BLaER1 treated with 17β-estradiol and CSF1 and Interleukin-3, amounts not matched to agents 10 nM and 100 nM (cell line): ENCODE data around the gene ZNF511.
A peak's percentile ranks its signal among the peaks of the same experiment; 100 is the strongest.

ENCODE experiments used
- H3K27ac ChIP-seq, 11 experiments: shearing (Covaris generic); formaldehyde crosslinking; 2 replicates each; pipeline ENCODE4 v1.8.1; 2022
- H3K27me3 ChIP-seq, 11 experiments: shearing (Covaris generic); formaldehyde crosslinking; 2 replicates each; pipeline ENCODE4 v1.8.1; 2022
- H3K36me3 ChIP-seq, 11 experiments: shearing (Covaris generic); formaldehyde crosslinking; 2 replicates each; pipeline ENCODE4 v1.8.1; 2022
- H3K4me1 ChIP-seq, 10 experiments: shearing (Covaris generic); formaldehyde crosslinking; 2 replicates each; pipeline ENCODE4 v1.8.1; 2022
- H3K4me2 ChIP-seq, 11 experiments: shearing (Covaris generic); formaldehyde crosslinking; 2 replicates each; pipeline ENCODE4 v1.8.1; 2022
- H3K4me3 ChIP-seq, 10 experiments: shearing (Covaris generic); formaldehyde crosslinking; 2 replicates each; pipeline ENCODE4 v1.8.1; 2022
- H3K9ac ChIP-seq, 11 experiments: shearing (Covaris generic); formaldehyde crosslinking; 2 replicates each; pipeline ENCODE4 v1.8.1; 2022
- H3K9me3 ChIP-seq, 11 experiments: shearing (Covaris generic); formaldehyde crosslinking; replicated peaks in 1 of 11; 2 replicates each; pipeline ENCODE4 v1.8.1; 2022
- H4K20me1 ChIP-seq, 11 experiments: shearing (Covaris generic); formaldehyde crosslinking; 2 replicates each; pipeline ENCODE4 v1.8.1; 2022
- Cebpa-rat ChIP-seq, 11 experiments: shearing (Covaris generic); IDR thresholded peaks; 2 replicates each; pipeline ENCODE4 v1.8.1; 2022

ZNF511 gene

GRCh38 chr10:133324198-133324792 lies 15.6 kb downstream of the ZNF511 start:
- peaks cover 47 to 50% (median 50%) of the 10 kb centered on the region in 11 experiments for H3K27me3 ChIP-seq

GRCh38 chr10:133324857-133325260 lies 16.1 kb downstream of the ZNF511 start:
- Histone ChIP-seq H3K36me3 (no peaks in the 10 kb centered on the region), H3K9me3 (peaks cover 7 to 13% (median 10%) of the 10 kb centered on the region in 11 experiments), H3K4me3 (no peak overlapping the region), H3K4me1 (peaks cover 8 to 27% (median 21%) of the 10 kb centered on the region in 10 experiments; a peak in 16 of 20 replicates), H3K4me2 (peak overlapping the region in 9 of 11 experiments; percentile 3 to 60 (median 47); a peak in 13 of 22 replicates), H3K9ac (no peak overlapping the region), H3K27ac (no peak overlapping the region), H4K20me1 (peaks cover 0 to 40% (median 10%) of the 10 kb centered on the region in 11 experiments; a peak in 11 of 22 replicates), H3K27me3 (peaks cover 49 to 53% (median 51%) of the 10 kb centered on the region in 11 experiments)
- no peak for TF ChIP-seq Cebpa-rat (IDR thresholded peaks at IDR 0.05)

More at GRCh38 chr10:133324198-133324792, 15.6 kb downstream of the ZNF511 start:
- Histone ChIP-seq H3K27ac (no peak overlapping the region), H3K36me3 (no peaks in the 10 kb centered on the region), H3K9me3 (peaks cover 7 to 13% (median 10%) of the 10 kb centered on the region in 11 experiments), H3K4me1 (peaks cover 8 to 26% (median 19%) of the 10 kb centered on the region in 10 experiments; a peak in 16 of 20 replicates), H3K4me3 (no peak overlapping the region), H3K9ac (no peak overlapping the region), H3K4me2 (peak overlapping the region in 1 of 11 experiments; percentile 34; a peak in 2 of 22 replicates), H4K20me1 (peaks cover 0 to 40% (median 8%) of the 10 kb centered on the region in 11 experiments; a peak in 11 of 22 replicates)
- no peak for TF ChIP-seq Cebpa-rat (IDR thresholded peaks at IDR 0.05)

- H3K4me2 ChIP-seq = peak overlapping the region in 8 of 11 experiments; percentile 12 to 60 (median 48); a peak in 11 of 22 replicates
- H3K9ac ChIP-seq = no peak overlapping the region
- no peak for TF ChIP-seq Cebpa-rat (IDR thresholded peaks at IDR 0.05)
These were observed 16.9 kb downstream of the ZNF511 start for GRCh38 chr10:133325440-133326222.

DNA sequence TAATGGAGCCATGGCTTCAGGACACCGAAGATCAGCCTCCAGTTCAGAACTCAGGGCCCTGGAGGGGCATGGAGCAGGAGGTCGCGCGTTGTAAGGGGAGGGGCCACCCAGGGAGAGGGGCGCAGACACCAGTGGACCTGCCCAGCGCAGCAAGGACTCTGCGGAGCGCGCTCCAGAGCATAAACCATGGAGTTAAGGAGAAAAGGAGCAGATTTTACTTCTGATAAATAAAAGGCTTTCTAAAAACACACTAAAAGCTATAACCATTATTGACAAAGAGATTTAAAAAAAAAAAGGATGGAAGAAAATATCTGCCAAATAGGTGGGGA lies 17.5 kb downstream of the ZNF511 start:
- Histone ChIP-seq H3K4me1 (peaks cover 8 to 30% (median 23%) of the 10 kb centered on the region in 10 experiments; a peak in 16 of 20 replicates), H3K27me3 (peaks cover 49 to 61% (median 54%) of the 10 kb centered on the region in 11 experiments), H3K4me2 (no peak overlapping the region), H3K9ac (no peak overlapping the region), H3K4me3 (no peak overlapping the region), H3K9me3 (peaks cover 0 to 4% (median 3%) of the 10 kb centered on the region in 11 experiments; a peak in 18 of 22 replicates), H3K36me3 (no peaks in the 10 kb centered on the region), H4K20me1 (peaks cover 0 to 40% (median 10%) of the 10 kb centered on the region in 11 experiments; a peak in 11 of 22 replicates), H3K27ac (no peak overlapping the region)
- no peak for TF ChIP-seq Cebpa-rat (IDR thresholded peaks at IDR 0.05)

More at GRCh38 chr10:133325440-133326222, 16.9 kb downstream of the ZNF511 start:
- Histone ChIP-seq H3K4me1 (peaks cover 8 to 30% (median 23%) of the 10 kb centered on the region in 10 experiments; a peak in 16 of 20 replicates), H3K9me3 (peaks cover 5 to 10% (median 8%) of the 10 kb centered on the region in 11 experiments), H3K4me3 (no peak overlapping the region), H3K36me3 (no peaks in the 10 kb centered on the region), H3K27ac (no peak overlapping the region), H3K27me3 (peaks cover 49 to 56% (median 51%) of the 10 kb centered on the region in 11 experiments), H4K20me1 (peaks cover 0 to 40% (median 10%) of the 10 kb centered on the region in 11 experiments; a peak in 11 of 22 replicates)

- TF ChIP-seq Cebpa-rat (IDR thresholded peaks at IDR 0.05) = no peak
- Histone ChIP-seq H3K4me2 (peak overlapping the region in 6 of 11 experiments; percentile 8 to 38 (median 18); a peak in 5 of 22 replicates), H4K20me1 (peaks cover 0 to 40% (median 10%) of the 10 kb centered on the region in 11 experiments; a peak in 11 of 22 replicates), H3K9me3 (no peaks in the 10 kb centered on the region), H3K36me3 (no peaks in the 10 kb centered on the region), H3K4me3 (no peak overlapping the region), H3K4me1 (peaks cover 8 to 30% (median 23%) of the 10 kb centered on the region in 10 experiments; a peak in 16 of 20 replicates), H3K9ac (0 out of 22 replicates have a peak overlapping the region, but pooled peaks of 1 of the 11 experiments have one; percentile 23), H3K27me3 (peaks cover 49 to 69% (median 59%) of the 10 kb centered on the region in 11 experiments), H3K27ac (no peak overlapping the region)
These were observed 18.3 kb downstream of the ZNF511 start for GRCh38 chr10:133326745-133327650.

- Histone ChIP-seq H3K36me3 (no peaks in the 10 kb centered on the region), H3K27ac (no peak overlapping the region), H3K4me2 (0 out of 22 replicates have a peak overlapping the region, but pooled peaks of 2 of the 11 experiments have one; percentile 36 to 38), H3K9me3 (no peaks in the 10 kb centered on the region), H3K4me1 (peaks cover 8 to 29% (median 23%) of the 10 kb centered on the region in 10 experiments; a peak in 16 of 20 replicates), H3K9ac (0 out of 22 replicates have a peak overlapping the region, but pooled peaks of 1 of the 11 experiments have one; percentile 23), H3K27me3 (peaks cover 53 to 77% (median 67%) of the 10 kb centered on the region in 11 experiments), H3K4me3 (no peak overlapping the region), H4K20me1 (peaks cover 0 to 40% (median 10%) of the 10 kb centered on the region in 11 experiments; a peak in 11 of 22 replicates)
- no peak for TF ChIP-seq Cebpa-rat (IDR thresholded peaks at IDR 0.05)
These were observed 19.1 kb downstream of the ZNF511 start for GRCh38 chr10:133327651-133328357.

GRCh38 chr10:133328358-133329343 lies 19.9 kb downstream of the ZNF511 start:
- Histone ChIP-seq H3K9ac (no peak overlapping the region), H3K4me2 (no peak overlapping the region), H4K20me1 (peaks cover 0 to 40% (median 10%) of the 10 kb centered on the region in 11 experiments; a peak in 11 of 22 replicates), H3K27me3 (peaks cover 56 to 85% (median 73%) of the 10 kb centered on the region in 11 experiments), H3K9me3 (no peaks in the 10 kb centered on the region), H3K4me3 (no peak overlapping the region), H3K4me1 (peaks cover 8 to 26% (median 23%) of the 10 kb centered on the region in 10 experiments; a peak in 15 of 20 replicates), H3K36me3 (no peaks in the 10 kb centered on the region), H3K27ac (no peak overlapping the region)
- no peak for TF ChIP-seq Cebpa-rat (IDR thresholded peaks at IDR 0.05)
